SIG-M5 (cell line): ENCODE measurements around the gene PLD6.
"Not testable (repeated sequence)": the region's sequence is repeated elsewhere in the genome, so short reads cannot be mapped to it uniquely, and the experiment has no call there.

Experiments used
- DNase-seq: peaks from one replicate; lab custom pipeline; 2025; lab: John Stamatoyannopoulos, UW

The PLD6 gene

DNA sequence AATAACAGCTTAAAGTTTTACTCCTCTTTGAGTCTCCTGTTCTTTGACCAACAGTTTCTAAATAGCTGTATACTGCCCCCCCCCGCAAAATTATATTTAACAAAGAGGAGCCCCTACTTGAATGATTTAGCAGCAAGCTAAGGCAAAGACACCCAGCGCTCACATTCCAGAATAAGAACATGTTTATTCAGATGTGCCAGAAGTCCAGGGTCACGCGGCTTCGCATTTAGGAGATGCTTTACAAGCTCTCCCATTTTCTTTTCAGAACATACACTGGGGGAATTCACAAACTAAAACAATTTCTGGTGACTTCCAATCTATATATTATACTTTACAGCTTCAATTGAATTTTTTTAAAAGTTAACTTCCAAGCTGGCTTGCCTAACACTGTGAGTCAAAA is 5.3 kb downstream of the PLD6 start:
- no peak for DNase-seq

DNA sequence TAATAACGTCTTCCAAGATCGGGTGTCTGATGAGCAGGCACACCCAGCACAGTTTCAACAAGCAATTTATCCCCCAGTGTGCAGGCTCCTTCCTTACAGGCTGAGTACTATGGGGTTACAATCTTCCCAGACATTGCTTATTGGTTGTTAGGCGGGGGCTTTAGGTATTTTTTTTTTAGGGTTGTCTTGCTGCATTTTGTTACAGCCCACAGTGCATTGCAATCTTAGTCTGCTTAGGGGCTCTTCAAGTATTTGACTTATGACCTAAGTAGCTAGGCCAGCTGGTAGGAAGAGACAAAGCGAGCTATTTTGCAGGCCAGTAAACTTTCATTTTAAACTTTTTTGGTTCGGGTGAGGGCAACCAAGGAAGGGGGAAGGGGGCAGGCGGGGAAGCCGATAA is 5.8 kb downstream of the PLD6 start:
- DNase-seq = no peak

DNA sequence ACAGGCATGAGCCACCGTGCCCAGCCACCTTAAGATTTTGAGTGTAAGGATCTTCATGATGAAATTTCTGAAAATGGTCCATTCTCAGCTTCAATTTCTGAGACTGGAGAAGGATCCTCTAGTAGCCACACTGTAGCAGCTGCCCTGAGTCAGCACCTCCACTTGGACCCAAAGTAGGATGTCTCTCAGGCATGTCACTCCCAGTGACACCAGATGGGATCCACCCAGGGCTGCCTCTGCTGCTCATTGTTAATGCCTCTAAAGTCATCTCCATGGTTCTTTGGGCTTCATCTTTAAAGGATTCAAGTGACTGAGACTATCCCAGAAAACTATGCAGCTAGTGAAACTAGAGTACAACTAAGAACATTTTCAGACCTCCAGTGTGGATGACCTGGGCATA is 7.9 kb downstream of the PLD6 start:
- no peak for DNase-seq

DNA sequence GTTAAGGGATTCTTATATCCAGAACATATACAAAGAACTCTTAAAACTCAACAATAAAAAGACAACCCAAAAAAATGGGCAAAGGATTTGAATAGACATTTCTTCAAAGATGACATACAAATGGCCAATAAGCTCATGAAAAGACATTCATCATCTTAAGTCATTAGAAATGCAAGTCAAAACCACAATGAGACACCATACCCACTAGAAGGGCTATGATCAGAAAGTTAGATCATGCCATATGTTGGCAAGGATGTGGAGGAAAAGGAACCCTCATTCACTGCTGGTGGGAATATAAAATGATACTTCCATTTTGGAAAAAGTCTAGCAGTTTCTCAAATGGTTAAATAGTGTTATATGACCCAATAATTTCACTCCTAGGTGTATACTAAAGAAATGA is 9.4 kb downstream of the PLD6 start:
- DNase-seq = no peak

DNA sequence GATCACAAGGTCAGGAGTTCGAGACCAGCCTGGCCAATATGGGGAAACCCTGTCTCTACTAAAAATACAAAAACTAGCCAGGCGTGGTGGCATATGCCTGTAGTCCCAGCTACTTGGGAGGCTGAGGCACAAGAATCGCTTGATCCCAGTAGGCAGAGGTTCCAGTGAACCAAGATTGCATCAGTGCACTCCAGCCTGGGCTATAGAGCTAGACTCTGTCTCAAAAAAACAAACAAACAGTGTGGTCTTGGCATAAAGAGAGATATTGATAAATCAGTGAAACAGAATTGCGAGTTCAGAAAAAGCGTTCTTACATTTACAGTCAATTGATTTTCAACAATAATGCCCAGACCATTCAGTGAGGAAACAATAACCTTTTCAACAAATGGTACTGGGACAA is 10.7 kb downstream of the PLD6 start:
- not testable (repeated sequence) for DNase-seq

DNA sequence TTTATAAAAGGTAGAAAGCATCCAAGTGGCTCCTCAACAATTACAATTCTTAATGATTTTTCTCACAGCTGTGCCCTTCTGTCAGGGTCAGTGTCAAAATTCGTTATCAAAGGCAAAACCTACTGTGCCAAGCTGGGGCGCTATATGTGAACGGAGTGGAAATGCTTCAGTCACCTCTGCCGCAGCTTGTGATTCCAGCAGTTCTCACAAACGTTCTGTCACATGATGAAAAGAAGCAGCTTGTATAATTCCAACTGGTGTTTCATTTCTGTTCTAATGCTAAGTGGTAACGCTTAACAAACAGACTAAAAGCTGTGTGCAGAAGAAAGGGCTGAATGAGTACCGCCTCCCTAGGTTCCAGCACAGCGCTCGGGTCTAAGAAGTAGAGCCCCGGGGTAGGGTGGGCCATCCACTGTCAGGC is 14.2 kb downstream of the PLD6 start:
- DNase-seq = no peak

- no peak for DNase-seq
Measured at GRCh38 chr17:17191346-17191792, 14.8 kb downstream of the PLD6 start.

DNA sequence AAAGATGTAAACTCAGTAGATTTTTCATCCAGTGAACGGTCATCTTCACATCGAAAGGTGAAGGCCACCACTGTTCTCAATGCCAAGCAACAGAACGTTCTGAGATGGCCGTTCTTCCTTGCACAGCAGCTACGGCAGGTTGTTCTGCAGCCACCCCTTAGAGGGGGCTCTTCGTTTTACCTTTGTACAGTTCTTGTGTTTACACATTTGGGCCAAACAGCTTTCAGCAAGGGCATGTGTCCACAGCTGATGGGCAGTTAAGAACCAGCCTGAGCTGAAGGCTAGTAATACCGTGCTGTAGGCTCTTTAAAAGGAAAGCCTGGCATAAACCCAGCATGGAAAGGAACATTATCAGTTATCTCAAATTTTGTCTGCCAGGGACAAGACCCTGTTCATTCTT is 15.9 kb downstream of the PLD6 start:
- DNase-seq = no peak

- no peak for DNase-seq
Measured at GRCh38 chr17:17189559-17189958, 16.6 kb downstream of the PLD6 start.

- no peak for DNase-seq
Measured at GRCh38 chr17:17188586-17188985, 17.5 kb downstream of the PLD6 start.

GRCh38 chr17:17186551-17187505 is 19.3 kb downstream of the PLD6 start:
- no peak for DNase-seq

DNA sequence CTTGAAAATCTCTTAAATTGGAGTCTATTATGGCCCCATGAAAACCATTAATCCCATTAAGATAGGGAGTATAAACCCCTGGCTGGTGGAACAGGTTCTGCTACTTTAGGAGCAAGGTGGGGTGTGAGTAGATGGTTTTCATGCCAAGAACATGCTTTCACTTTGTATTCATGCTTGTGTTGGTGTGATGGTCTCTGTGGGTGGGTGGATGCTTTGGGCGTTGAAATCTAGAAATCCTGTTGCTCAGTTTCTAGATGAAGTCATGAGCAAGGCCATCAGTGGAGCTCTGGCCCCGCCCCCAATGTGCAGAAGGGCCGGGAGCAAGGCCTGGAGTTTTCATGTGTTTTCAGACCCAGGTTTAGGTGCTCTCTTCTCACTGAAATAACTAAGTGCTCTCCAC is 20.1 kb downstream of the PLD6 start:
- DNase-seq = no peak

- DNase-seq = not testable (repeated sequence)
Measured at GRCh38 chr17:17184985-17185757, 21.0 kb downstream of the PLD6 start.

GRCh38 chr17:17183744-17184143 is 22.4 kb downstream of the PLD6 start:
- no peak for DNase-seq

DNA sequence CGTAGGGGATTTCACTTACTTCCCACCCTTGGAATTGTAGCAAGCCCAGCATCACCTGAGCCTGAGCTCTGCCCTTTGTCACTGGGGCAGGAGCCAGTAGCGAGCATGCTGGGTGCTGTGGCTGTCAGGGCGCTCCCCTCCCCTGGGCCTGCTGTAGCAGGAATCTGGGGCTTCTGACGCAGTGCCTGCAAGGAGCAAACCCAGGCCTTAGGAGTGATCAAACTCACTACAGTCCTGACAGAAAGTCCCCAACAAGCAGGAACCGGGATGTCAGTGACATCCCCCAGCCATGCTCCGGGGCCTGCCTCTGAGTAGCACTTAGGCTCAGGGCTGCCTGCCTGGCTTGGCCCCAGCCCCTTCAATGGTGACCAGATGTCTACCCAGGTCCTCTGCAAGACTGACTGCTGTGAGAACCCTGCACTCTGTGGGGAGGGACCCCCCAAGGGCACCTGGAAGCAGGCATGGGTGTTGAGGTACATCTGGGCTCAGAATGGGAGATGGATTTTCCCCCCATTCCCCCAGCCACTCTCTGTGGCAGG is 23.5 kb downstream of the PLD6 start:
- DNase-seq = no peak

GRCh38 chr17:17181666-17182597 is 24.2 kb downstream of the PLD6 start:
- DNase-seq = no peak

- no peak for DNase-seq
Measured at GRCh38 chr17:17180741-17181525, 25.2 kb downstream of the PLD6 start.

GRCh38 chr17:17180141-17180603 is 26.0 kb downstream of the PLD6 start:
- DNase-seq = no peak

GRCh38 chr17:17179371-17179827 is 26.7 kb downstream of the PLD6 start:
- no peak for DNase-seq

GRCh38 chr17:17177176-17177575 is 29.0 kb downstream of the PLD6 start:
- DNase-seq = no peak

DNA sequence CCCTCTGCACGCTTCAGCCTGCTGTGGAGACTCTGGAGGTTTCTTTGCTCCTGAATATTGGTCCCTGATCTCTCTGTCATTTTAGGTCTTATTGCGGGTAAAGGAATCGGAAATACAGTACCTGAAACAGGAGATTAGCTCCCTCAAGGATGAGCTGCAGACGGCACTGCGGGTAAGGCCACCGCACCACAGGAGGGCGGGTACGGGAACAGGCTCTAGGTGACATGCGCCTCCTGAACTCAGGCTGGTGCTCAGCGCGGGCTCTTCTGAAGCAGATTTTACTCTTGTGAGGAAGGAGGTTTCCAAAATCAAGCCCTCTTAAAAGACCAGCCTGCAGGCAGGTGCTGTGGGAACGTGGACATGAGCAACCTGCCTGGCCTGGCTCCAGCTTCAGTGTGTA is 29.8 kb downstream of the PLD6 start:
- DNase-seq = no peak
